Heart left ventricle (tissue), 16 donors: ENCODE results near the gene UCHL5. TPM values are rescaled to one million over a fixed set of nuclear protein-coding genes. Genes with fewer than 3 reads are reported as not detected.
"Not testable (repeated sequence)": the region's sequence is repeated elsewhere in the genome, so short reads cannot be mapped to it uniquely, and the experiment has no call there.

ENCODE experiments used
- ATAC-seq, 4 donors: fragments of 200-7000 bp; cut with Tn5 transposase; one replicate each; pipeline ENCODE4 v1.9.1; 2020 to 2022; ENCODE audit warnings: moderate library complexity in 4 of 4, mild to moderate bottlenecking in 3 of 4, moderate number of reproducible peaks in 1 of 4
- DNase-seq, 5 donors: peaks; one replicate each; pipeline ENCODE4 v3.0.0-alpha.2; 2020
- H3K27ac ChIP-seq, 12 donors: fragments of 200-600 bp; sonication (generic) in 4 of 12; one replicate each; pipeline versions ENCODE4 v1.5.0 to v1.8.0; 2016 to 2022; ENCODE audit warnings: mild to moderate bottlenecking in 2 of 12
- H3K27me3 ChIP-seq, 9 donors: fragments of 200-600 bp; sonication (generic) in 2 of 9; one replicate each; pipeline versions ENCODE4 v1.5.1 to v1.8.0; 2016 to 2022; ENCODE audit warnings: mild to moderate bottlenecking in 3 of 9
- H3K36me3 ChIP-seq, 9 donors: fragments of 200-600 bp; sonication (generic) in 2 of 9; one replicate each; pipeline versions ENCODE4 v1.5.0 to v1.8.0; 2018 to 2022; ENCODE audit warnings: mild to moderate bottlenecking in 2 of 9
- H3K4me1 ChIP-seq, 12 donors: fragments of 200-600 bp; sonication (generic) in 4 of 12; one replicate each; pipeline versions ENCODE4 v1.5.0 to v1.8.0; 2016 to 2022; ENCODE audit warnings: mild to moderate bottlenecking in 3 of 12
- H3K4me3 ChIP-seq, 12 donors: fragments of 200-600 bp; sonication (generic) in 4 of 12; one replicate each; pipeline versions ENCODE4 v1.5.0 to v1.8.0; 2017 to 2022; ENCODE audit warnings: mild to moderate bottlenecking in 9 of 12, moderate library complexity in 4 of 12
- H3K9me3 ChIP-seq, 12 donors: fragments of 200-600 bp; sonication (generic) in 4 of 12; one replicate each; pipeline versions ENCODE4 v1.5.0 to v1.8.0; 2016 to 2022; ENCODE audit warnings: mild to moderate bottlenecking in 1 of 12
- POLR2A ChIP-seq, 2 donors: fragments of 450-650 bp; IDR thresholded peaks; one replicate each; pipeline ENCODE4 v1.6.1; 2017; ENCODE audit warnings: antibody characterized with exemption in 2 of 2, mild to moderate bottlenecking in 2 of 2, moderate library complexity in 2 of 2
- WGBS, 4 donors: extraction: QIAGEN DNeasy Blood & Tissue Kit in 2 of 4; methylation state at CpG; one replicate each; pipeline versions ENCODE4 v1.1.5 to v1.1.7; 2013 to 2018; 5-methylcytosine and 5-hydroxymethylcytosine counted together
- intact Hi-C, 10 donors: fragments of 100-400 bp; cut with DNase I; formaldehyde crosslinking; loops; one replicate each; pipeline versions ENCODE4 v1.11.1 to v1.14.2; 2022
- polyA plus RNA-seq, 2 donors: library from polyadenylated mRNA; stranded (reverse); fragments of 200-250 nt; gene quantifications; one replicate each; pipeline ENCODE4 v1.2.3, GENCODE V29; 2013
- total RNA-seq, 9 donors: library from RNA; depleted of rRNA in 2 of 9; stranded (reverse); fragments of >200 nt in 2 of 9; fragmentation: NEBNext Ultra II Directional in 3 of 9; extraction: Animal tissue kit (Norgen Biotek cat#: 25700) in 3 of 9; gene quantifications; one replicate each; pipeline versions ENCODE4 v1.1.0 to v1.2.4, GENCODE V29; 2016 to 2023
- TF ChIP-seq, protein P1 (sequence below), 12 donors: fragments of 200-600 bp; sonication (generic) in 4 of 12; IDR thresholded peaks; one replicate each; pipeline versions ENCODE4 v1.5.0 to v1.8.0; 2018 to 2022; ENCODE audit warnings: antibody characterized with exemption in 12 of 12, mild to moderate bottlenecking in 5 of 12
- donor health status: ischemic (EF 13 %, LVEDD 7.1; RV severe dilation, severe dysfunction).
- donor health status: healthy with polysubstance abuse.
- donor health status: DM: no; HTN: yes; CAD: no.
- donor health status: DM: no; HTN: no; CAD: no.
- donor health status: ischemic (EF 25% LVEDD 6.9; RV normal size, moderate dysfunction).
- donor health status: ischemic (EF 25% LVEDD 5.7; RV mildly dilated, moderate dysfunction).
- donor health status: healthy.
- donor health status: DM: yes; HTN: yes; CAD: no.
- donor health status: ischemic (EF 35%, LVEDD 5.7; RV mildly dilated, moderate dysfunction).
- donor health status: nonischemic (EF 11% LVEDD 7.7; RV severe dilation, severe dysfunction).
- donor health status: DM: yes; HTN: yes; CAD: no.
- donor health status: PGD.
- donor health status: ischemic (EF 29% LVEDD 5.4; RV normal size, mild dysfunction).
- donor health status: nonischemic (EF 23%, LVEDD 6.1; RV moderate dilation, normal function).

UCHL5 gene
- total and polyA plus RNA-seq, 11 donors = 21.4 to 45.3 (median 36.0) TPM

GRCh38 chr1:192980856-192981255 is 78.3 kb downstream of the UCHL5 start:
- intact Hi-C loops = no loop called here
- Histone ChIP-seq H3K4me3 (no peak overlapping the region), H3K27ac (no peak overlapping the region), H3K27me3 (no peaks in the 10 kb centered on the region), H3K4me1 (no peaks in the 10 kb centered on the region), H3K36me3 (peaks cover 0 to 2% (median 0%) of the 10 kb centered on the region in 9 donors), H3K9me3 (no peaks in the 10 kb centered on the region)
- 60 to 84% (median 75%) methylated on average over 1 of the region's 1 CpG for WGBS, 4 donors
- no peak for ATAC-seq
- DNase-seq = no peak
- TF ChIP-seq POLR2A (IDR thresholded peaks at IDR 0.05) = no peak
- TF ChIP-seq, protein P1, sequence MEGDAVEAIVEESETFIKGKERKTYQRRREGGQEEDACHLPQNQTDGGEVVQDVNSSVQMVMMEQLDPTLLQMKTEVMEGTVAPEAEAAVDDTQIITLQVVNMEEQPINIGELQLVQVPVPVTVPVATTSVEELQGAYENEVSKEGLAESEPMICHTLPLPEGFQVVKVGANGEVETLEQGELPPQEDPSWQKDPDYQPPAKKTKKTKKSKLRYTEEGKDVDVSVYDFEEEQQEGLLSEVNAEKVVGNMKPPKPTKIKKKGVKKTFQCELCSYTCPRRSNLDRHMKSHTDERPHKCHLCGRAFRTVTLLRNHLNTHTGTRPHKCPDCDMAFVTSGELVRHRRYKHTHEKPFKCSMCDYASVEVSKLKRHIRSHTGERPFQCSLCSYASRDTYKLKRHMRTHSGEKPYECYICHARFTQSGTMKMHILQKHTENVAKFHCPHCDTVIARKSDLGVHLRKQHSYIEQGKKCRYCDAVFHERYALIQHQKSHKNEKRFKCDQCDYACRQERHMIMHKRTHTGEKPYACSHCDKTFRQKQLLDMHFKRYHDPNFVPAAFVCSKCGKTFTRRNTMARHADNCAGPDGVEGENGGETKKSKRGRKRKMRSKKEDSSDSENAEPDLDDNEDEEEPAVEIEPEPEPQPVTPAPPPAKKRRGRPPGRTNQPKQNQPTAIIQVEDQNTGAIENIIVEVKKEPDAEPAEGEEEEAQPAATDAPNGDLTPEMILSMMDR (IDR thresholded peaks at IDR 0.05) = no peak

GRCh38 chr1:192980334-192980733 is 78.8 kb downstream of the UCHL5 start:
- intact Hi-C loops, ATAC-seq, DNase-seq, H3K4me3 ChIP-seq, H3K27ac ChIP-seq, H3K27me3 ChIP-seq, H3K4me1 ChIP-seq, H3K36me3 ChIP-seq, H3K9me3 ChIP-seq: not testable (repeated sequence)
- WGBS, 4 donors = 76 to 85% (median 83%) methylated on average over 4 of the region's 4 CpGs

DNA sequence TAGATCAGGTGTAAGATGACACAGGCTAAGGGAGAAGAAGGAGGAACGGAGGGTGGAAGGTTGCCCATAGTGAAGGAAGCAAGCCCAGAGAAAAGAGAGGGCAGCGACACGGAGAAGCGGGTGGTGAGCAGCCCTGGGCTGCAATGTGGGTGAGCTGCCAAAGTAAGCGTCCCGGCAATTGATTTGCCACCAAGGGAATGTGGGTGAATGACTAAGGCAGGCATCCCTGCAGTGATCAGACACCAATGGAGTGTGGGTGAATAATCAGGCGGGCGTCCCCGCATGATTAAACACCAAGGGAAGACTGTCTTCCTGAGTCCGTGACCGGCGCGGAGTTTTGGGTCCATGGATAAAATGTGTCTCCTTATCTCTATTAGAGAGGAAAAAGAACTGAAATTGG is 79.6 kb downstream of the UCHL5 start:
- TF ChIP-seq POLR2A (IDR thresholded peaks at IDR 0.05) = no peak
- TF ChIP-seq, protein P1 (IDR thresholded peaks at IDR 0.05) = no peak
- H3K9me3 ChIP-seq = no peaks in the 10 kb centered on the region
- no peak overlapping the region for H3K4me3 ChIP-seq
- H3K27me3 ChIP-seq = no peaks in the 10 kb centered on the region
- peaks cover 0 to 2% (median 0%) of the 10 kb centered on the region in 9 donors for H3K36me3 ChIP-seq
- intact Hi-C loops = no loop called here
- WGBS, 4 donors = 92 to 99% (median 97%) methylated on average over 13 of the region's 13 CpGs
- no peak for DNase-seq
- no peak overlapping the region for H3K27ac ChIP-seq
- no peak for ATAC-seq
- no peaks in the 10 kb centered on the region for H3K4me1 ChIP-seq

GRCh38 chr1:192978195-192978710 is 80.9 kb downstream of the UCHL5 start:
- no peaks in the 10 kb centered on the region for H3K9me3 ChIP-seq
- no peaks in the 10 kb centered on the region for H3K4me1 ChIP-seq
- no peak for DNase-seq
- WGBS, 4 donors = 79 to 88% (median 88%) methylated on average over 8 of the region's 8 CpGs
- no peak overlapping the region for H3K4me3 ChIP-seq
- no peak overlapping the region for H3K27ac ChIP-seq
- peaks cover 0 to 2% (median 0%) of the 10 kb centered on the region in 9 donors for H3K36me3 ChIP-seq
- no peak for ATAC-seq
- intact Hi-C loops = no loop called here
- TF ChIP-seq, protein P1 (IDR thresholded peaks at IDR 0.05) = no peak
- TF ChIP-seq POLR2A (IDR thresholded peaks at IDR 0.05) = no peak
- no peaks in the 10 kb centered on the region for H3K27me3 ChIP-seq

GRCh38 chr1:192977089-192977706 is 82.0 kb downstream of the UCHL5 start:
- WGBS, 4 donors = 55 to 61% (median 59%) methylated on average over 8 of the region's 8 CpGs
- H3K27me3 ChIP-seq = no peaks in the 10 kb centered on the region
- intact Hi-C loops = no loop called here
- no peaks in the 10 kb centered on the region for H3K4me1 ChIP-seq
- H3K9me3 ChIP-seq = no peaks in the 10 kb centered on the region
- ATAC-seq (no peak), DNase-seq (no peak)
- no peak for TF ChIP-seq POLR2A (IDR thresholded peaks at IDR 0.05)
- TF ChIP-seq, protein P1 (IDR thresholded peaks at IDR 0.05) = no peak
- H3K4me3 ChIP-seq = no peak overlapping the region
- H3K36me3 ChIP-seq = peaks cover 0 to 2% (median 0%) of the 10 kb centered on the region in 9 donors
- H3K27ac ChIP-seq = no peak overlapping the region
